Psoas muscle (tissue), 8 donors: Measurements from ENCODE around the gene ZMAT5. TPM values are rescaled to one million over a fixed set of nuclear protein-coding genes. Genes with fewer than 3 reads are reported as not detected.
A peak's percentile ranks its signal among the peaks of the same experiment; 100 is the strongest.

Source experiments
- ATAC-seq, 4 donors: fragments of 200-7000 bp; cut with Tn5 transposase; one replicate each; pipeline ENCODE4 v1.9.1; 2020; ENCODE audit warnings: moderate library complexity in 3 of 4, mild to moderate bottlenecking in 2 of 4
- DNase-seq, 2 donors: peaks; one replicate each; pipeline ENCODE4 v3.0.0-alpha.2; 2020
- H3K27ac ChIP-seq: fragments of 200-600 bp; one replicate; pipeline ENCODE4 v1.8.0; 2022
- H3K27me3 ChIP-seq, 3 donors: fragments of 200-600 bp in 1 of 3; one replicate each; pipeline versions ENCODE4 v1.6.1 to v1.8.0; 2013 to 2022; ENCODE audit warnings: low read length in 2 of 3, mild to moderate bottlenecking in 2 of 3, moderate library complexity in 1 of 3; ENCODE audit not compliant: insufficient read depth in 3 of 3
- H3K36me3 ChIP-seq, 2 donors: fragments of 200-600 bp in 1 of 2; one replicate each; pipeline versions ENCODE4 v1.6.1 to v1.8.0; 2013 to 2022; ENCODE audit warnings: low read depth in 1 of 2, mild to moderate bottlenecking in 1 of 2, moderate library complexity in 1 of 2; ENCODE audit not compliant: insufficient read depth in 1 of 2
- H3K4me1 ChIP-seq: fragments of 200-600 bp; one replicate; pipeline ENCODE4 v1.8.0; 2022
- H3K4me3 ChIP-seq: fragments of 200-600 bp; one replicate; pipeline ENCODE4 v1.8.0; 2022; ENCODE audit warnings: mild to moderate bottlenecking
- H3K9me3 ChIP-seq: fragments of 200-600 bp; one replicate; pipeline ENCODE4 v1.8.0; 2022
- WGBS, 3 donors: extraction: QIAGEN DNeasy Blood & Tissue Kit; methylation state at CpG; one replicate each; pipeline versions ENCODE4 v1.1.6 to v1.1.7; 2013; 5-methylcytosine and 5-hydroxymethylcytosine counted together
- intact Hi-C, 2 donors: fragments of 100-400 bp; cut with DNase I; formaldehyde crosslinking; loops; one replicate each; pipeline versions ENCODE4 v1.11.0 to v1.14.2; 2022
- polyA plus RNA-seq, 3 donors: library from polyadenylated mRNA; stranded (reverse); fragments of 200-250 nt; gene quantifications; one replicate each; pipeline ENCODE4 v1.2.3, GENCODE V29; 2013
- total RNA-seq, 4 donors: library from RNA; stranded (reverse); fragmentation: NEBNext Ultra II Directional in 2 of 4; extraction: Animal tissue kit (Norgen Biotek cat#: 25700) in 2 of 4; gene quantifications; one replicate each; pipeline versions ENCODE4 v1.2.1 to v1.2.4, GENCODE V29; 2021 to 2023
- TF ChIP-seq, protein P1 (sequence below): fragments of 200-600 bp; IDR thresholded peaks from one replicate; pipeline ENCODE4 v1.8.0; 2022; ENCODE audit warnings: antibody characterized with exemption
- donor health status: healthy with polysubstance abuse.
- donor health status: DM: no; HTN: no; CAD: no; lungs with moderate emphysema.
- donor health status: Bipolar disorder and iron deficiency.
- donor health status: healthy.
- donor health status: DM: yes; HTN: yes; CAD: no.
- donor health status: DM: no; HTN: no; CAD: no.
- donor health status: DM: no; HTN: no; CAD: no.
- donor health status: DM: yes; HTN: yes; CAD: no.

ZMAT5 gene
- total and polyA plus RNA-seq, 7 donors, result 12.1 to 46.1 (median 27.6) TPM

GRCh38 chr22:29793396-29793795, 26.6 kb upstream of the ZMAT5 start:
- Histone ChIP-seq H3K4me1 (peaks cover 21% of the 10 kb centered on the region), H3K9me3 (no peaks in the 10 kb centered on the region), H3K4me3 (no peak overlapping the region), H3K27ac (no peak overlapping the region), H3K36me3 (peaks cover 21 to 89% of the 10 kb centered on the region in 2 donors), H3K27me3 (no peaks in the 10 kb centered on the region)
- ATAC-seq (no peak), DNase-seq (no peak)
- TF ChIP-seq, protein P1, sequence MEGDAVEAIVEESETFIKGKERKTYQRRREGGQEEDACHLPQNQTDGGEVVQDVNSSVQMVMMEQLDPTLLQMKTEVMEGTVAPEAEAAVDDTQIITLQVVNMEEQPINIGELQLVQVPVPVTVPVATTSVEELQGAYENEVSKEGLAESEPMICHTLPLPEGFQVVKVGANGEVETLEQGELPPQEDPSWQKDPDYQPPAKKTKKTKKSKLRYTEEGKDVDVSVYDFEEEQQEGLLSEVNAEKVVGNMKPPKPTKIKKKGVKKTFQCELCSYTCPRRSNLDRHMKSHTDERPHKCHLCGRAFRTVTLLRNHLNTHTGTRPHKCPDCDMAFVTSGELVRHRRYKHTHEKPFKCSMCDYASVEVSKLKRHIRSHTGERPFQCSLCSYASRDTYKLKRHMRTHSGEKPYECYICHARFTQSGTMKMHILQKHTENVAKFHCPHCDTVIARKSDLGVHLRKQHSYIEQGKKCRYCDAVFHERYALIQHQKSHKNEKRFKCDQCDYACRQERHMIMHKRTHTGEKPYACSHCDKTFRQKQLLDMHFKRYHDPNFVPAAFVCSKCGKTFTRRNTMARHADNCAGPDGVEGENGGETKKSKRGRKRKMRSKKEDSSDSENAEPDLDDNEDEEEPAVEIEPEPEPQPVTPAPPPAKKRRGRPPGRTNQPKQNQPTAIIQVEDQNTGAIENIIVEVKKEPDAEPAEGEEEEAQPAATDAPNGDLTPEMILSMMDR, result no peak
- 95% methylated on average over 17 of the region's 17 CpGs for WGBS, 3 donors
- intact Hi-C loops, result no loop called here

DNA sequence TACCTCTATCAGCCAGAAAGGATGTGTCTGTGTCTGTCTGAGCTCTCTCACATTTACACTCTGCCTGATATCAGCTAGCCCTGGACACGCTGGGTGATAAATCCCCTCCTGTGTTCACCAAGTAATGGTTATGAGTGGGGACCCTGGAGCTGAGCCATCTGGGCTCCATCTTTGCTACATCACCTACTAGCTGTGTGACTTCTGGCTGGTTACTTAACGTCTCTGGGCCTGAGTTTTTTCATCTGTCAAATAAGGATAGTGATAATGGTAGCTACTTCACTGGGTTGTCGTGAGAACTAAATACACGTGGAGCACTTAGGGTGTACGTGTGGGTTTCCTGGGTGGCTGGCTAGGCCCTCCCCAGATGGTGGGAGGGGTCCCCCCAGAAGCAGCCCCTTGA, 23.3 kb upstream of the ZMAT5 start:
- no peaks in the 10 kb centered on the region for H3K9me3 ChIP-seq
- 88 to 95% (median 90%) methylated on average over 5 of the region's 5 CpGs for WGBS, 3 donors
- H3K27ac ChIP-seq, result no peak overlapping the region
- intact Hi-C loops, result no loop called here
- DNase-seq, result no peak
- TF ChIP-seq, protein P1, result no peak
- no peak for ATAC-seq
- H3K4me3 ChIP-seq, result no peak overlapping the region
- peaks cover 14 to 83% of the 10 kb centered on the region in 2 donors for H3K36me3 ChIP-seq
- no peaks in the 10 kb centered on the region for H3K27me3 ChIP-seq
- H3K4me1 ChIP-seq, result no peaks in the 10 kb centered on the region

DNA sequence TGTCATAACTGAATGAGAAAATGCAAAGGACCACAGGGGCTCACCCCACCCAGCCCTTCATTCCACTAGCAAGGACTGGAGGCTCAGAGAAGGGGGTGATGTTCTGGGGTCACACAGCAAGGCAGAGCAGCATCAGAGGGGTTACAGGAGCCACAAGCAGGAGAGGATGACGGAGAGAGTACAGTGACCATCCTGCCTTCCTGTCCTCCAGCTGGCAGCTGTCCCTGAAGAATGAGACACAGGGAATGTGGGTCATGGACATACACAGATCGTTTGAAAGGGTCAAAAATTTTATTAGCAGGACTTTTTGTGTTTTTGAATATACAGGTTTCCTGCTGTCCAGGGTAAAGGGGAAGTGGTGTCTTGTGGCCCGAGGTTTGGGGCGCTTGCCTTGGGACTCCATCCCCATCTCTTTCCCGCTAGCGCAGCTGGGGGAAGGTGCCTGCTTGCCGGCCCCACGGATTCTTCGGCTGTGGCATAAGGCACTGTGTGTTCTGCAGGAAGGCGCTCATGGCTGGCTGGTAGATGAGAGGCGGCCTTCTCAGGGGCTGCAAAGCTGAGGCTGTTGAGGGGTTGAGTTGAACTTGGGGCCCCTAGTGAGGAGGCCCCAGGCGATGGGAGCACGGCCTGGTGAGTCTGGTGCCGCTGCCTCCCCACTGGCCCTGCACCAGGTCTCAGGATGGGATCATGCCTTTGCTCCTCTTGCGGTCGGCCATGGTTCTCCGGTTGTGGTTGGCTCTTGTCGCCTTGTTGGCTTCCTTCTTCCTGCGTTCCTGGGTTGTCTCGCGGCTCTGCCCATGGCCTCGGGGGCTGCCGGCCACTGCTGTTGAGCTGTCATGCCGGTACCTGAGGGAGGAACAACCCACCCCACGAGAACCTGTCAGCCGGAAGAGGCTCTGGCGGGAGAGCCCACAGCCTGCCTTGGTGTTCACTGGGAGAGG, 21.8 kb upstream of the ZMAT5 start:
- Histone ChIP-seq H3K27me3 (no peaks in the 10 kb centered on the region), H3K36me3 (peaks cover 14 to 70% of the 10 kb centered on the region in 2 donors), H3K4me3 (no peak overlapping the region), H3K4me1 (no peaks in the 10 kb centered on the region), H3K9me3 (no peaks in the 10 kb centered on the region), H3K27ac (no peak overlapping the region)
- TF ChIP-seq, protein P1, result no peak
- WGBS, 3 donors, result 86 to 87% (median 86%) methylated on average over 24 to 27 of the region's 27 CpGs
- peak in 2 of 4 donors; percentile 40 to 63 for ATAC-seq
- DNase-seq, result no peak
- intact Hi-C loops, result no loop called here

- Histone ChIP-seq H3K27ac (no peak overlapping the region), H3K9me3 (no peaks in the 10 kb centered on the region), H3K27me3 (no peaks in the 10 kb centered on the region), H3K4me3 (no peak overlapping the region), H3K4me1 (peaks cover 2% of the 10 kb centered on the region), H3K36me3 (peaks cover 10 to 59% of the 10 kb centered on the region in 2 donors)
- TF ChIP-seq, protein P1, result no peak
- DNase-seq, result no peak
- no peak for ATAC-seq
- intact Hi-C loops, result no loop called here
- WGBS, 3 donors, result 67 to 75% (median 72%) methylated on average over 9 of the region's 9 CpGs
Observed at GRCh38 chr22:29787371-29787980, 20.7 kb upstream of the ZMAT5 start.
